Ascending aorta (tissue), 2 donors: ENCODE data around the gene MEF2A. TPM values are rescaled to one million over a fixed set of nuclear protein-coding genes. Genes with fewer than 3 reads are reported as not detected.

Source experiments
- DNase-seq, 2 donors: peaks; one replicate each; pipeline ENCODE4 v3.0.0-alpha.2; 2019; ENCODE audit warnings: low spot score in 2 of 2
- H3K27ac ChIP-seq, 2 donors: fragments of 200-600 bp; sonication (generic); one replicate each; pipeline ENCODE4 v1.5.1; 2016 to 2017; ENCODE audit warnings: mild to moderate bottlenecking in 1 of 2
- H3K27me3 ChIP-seq: fragments of 200-600 bp; sonication (generic); one replicate; pipeline ENCODE4 v1.5.1; 2017
- H3K36me3 ChIP-seq, 2 donors: fragments of 200-600 bp; sonication (generic); one replicate each; pipeline ENCODE4 v1.5.1; 2016
- H3K4me1 ChIP-seq, 2 donors: fragments of 200-600 bp; sonication (generic); one replicate each; pipeline ENCODE4 v1.5.1; 2016 to 2017; ENCODE audit warnings: mild to moderate bottlenecking in 1 of 2
- H3K4me3 ChIP-seq, 2 donors: fragments of 200-600 bp; sonication (generic); one replicate each; pipeline ENCODE4 v1.5.1; 2016 to 2017; ENCODE audit warnings: mild to moderate bottlenecking in 1 of 2
- H3K9me3 ChIP-seq, 2 donors: fragments of 200-600 bp; sonication (generic); one replicate each; pipeline ENCODE4 v1.5.1; 2016
- intact Hi-C: fragments of 100-400 bp; cut with DNase I; formaldehyde crosslinking; loops from one replicate; pipeline ENCODE4 v1.15.1; 2023
- total RNA-seq: library from RNA; depleted of rRNA; stranded (reverse); fragments of >200 nt; gene quantifications from one replicate; pipeline ENCODE4 v1.1.0, GENCODE V29; 2016
- TF ChIP-seq, protein P1 (sequence below), 3 experiments: fragments of 200-600 bp in 2 of 3; fragments of 450-650 bp in 1 of 3; sonication (generic) in 2 of 3; IDR thresholded peaks; one replicate each; pipeline ENCODE4 v1.5.1; 2016 to 2019; ENCODE audit warnings: antibody characterized with exemption in 3 of 3, mild to moderate bottlenecking in 1 of 3, moderate library complexity in 1 of 3

Gene MEF2A
- total RNA-seq, 1 donor from 2014 or later: 99.4 TPM

GRCh38 chr15:99682455-99682854 lies 116.7 kb downstream of the MEF2A start:
- DNase-seq: no peak
- peak overlapping the region; percentile 1 to 16 for H3K27ac ChIP-seq
- peaks cover 0 to 2% of the 10 kb centered on the region in 2 donors for H3K4me1 ChIP-seq
- peaks cover 15 to 16% of the 10 kb centered on the region in 2 donors for H3K36me3 ChIP-seq
- H3K9me3 ChIP-seq: peaks cover 0 to 7% of the 10 kb centered on the region in 2 donors
- intact Hi-C loops: no loop called here
- no peak overlapping the region for H3K4me3 ChIP-seq
- H3K27me3 ChIP-seq: no peaks in the 10 kb centered on the region
- TF ChIP-seq, protein P1, sequence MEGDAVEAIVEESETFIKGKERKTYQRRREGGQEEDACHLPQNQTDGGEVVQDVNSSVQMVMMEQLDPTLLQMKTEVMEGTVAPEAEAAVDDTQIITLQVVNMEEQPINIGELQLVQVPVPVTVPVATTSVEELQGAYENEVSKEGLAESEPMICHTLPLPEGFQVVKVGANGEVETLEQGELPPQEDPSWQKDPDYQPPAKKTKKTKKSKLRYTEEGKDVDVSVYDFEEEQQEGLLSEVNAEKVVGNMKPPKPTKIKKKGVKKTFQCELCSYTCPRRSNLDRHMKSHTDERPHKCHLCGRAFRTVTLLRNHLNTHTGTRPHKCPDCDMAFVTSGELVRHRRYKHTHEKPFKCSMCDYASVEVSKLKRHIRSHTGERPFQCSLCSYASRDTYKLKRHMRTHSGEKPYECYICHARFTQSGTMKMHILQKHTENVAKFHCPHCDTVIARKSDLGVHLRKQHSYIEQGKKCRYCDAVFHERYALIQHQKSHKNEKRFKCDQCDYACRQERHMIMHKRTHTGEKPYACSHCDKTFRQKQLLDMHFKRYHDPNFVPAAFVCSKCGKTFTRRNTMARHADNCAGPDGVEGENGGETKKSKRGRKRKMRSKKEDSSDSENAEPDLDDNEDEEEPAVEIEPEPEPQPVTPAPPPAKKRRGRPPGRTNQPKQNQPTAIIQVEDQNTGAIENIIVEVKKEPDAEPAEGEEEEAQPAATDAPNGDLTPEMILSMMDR (IDR thresholded peaks at IDR 0.05): no peak

DNA sequence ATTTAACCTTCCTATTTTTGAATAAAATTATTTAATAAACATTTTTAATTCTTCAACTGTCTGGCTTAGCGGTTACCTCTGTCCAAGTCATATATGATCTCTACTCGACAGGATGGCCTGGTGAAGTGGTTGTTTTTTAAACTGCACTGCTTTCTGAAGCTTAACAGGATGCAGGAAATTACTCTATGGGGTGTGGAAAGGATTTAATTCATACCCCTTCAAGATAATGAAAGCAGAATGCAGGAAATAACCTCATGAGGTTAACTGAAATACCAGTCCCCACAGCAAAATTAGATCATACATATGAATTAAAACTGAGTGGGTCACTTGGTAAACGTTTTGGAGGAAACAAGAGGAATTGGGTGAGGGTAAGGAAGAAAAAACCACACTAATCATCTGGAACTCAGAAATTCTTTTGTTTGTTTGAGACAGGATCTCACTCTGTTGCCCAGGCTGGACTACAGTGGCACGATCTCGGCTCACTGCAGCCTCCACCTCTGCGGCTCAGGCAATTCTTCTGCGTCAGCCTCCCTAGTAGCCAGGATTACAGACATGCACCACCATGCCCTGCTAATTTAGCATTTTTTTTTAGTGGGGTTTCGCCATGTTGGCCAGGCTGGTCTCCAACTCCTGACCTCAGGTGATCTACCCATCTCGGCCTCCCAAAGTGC lies 117.4 kb downstream of the MEF2A start:
- Histone ChIP-seq H3K36me3 (peaks cover 15 to 16% of the 10 kb centered on the region in 2 donors), H3K9me3 (peaks cover 0 to 7% of the 10 kb centered on the region in 2 donors), H3K27me3 (no peaks in the 10 kb centered on the region), H3K27ac (peak overlapping the region; percentile 1 to 16), H3K4me1 (no peaks in the 10 kb centered on the region), H3K4me3 (no peak overlapping the region)
- DNase-seq: no peak
- TF ChIP-seq, protein P1 (IDR thresholded peaks at IDR 0.05): no peak
- intact Hi-C loops: no loop called here

GRCh38 chr15:99686290-99686689 lies 120.5 kb downstream of the MEF2A start:
- TF ChIP-seq, protein P1 (IDR thresholded peaks at IDR 0.05): no peak
- Histone ChIP-seq H3K36me3 (peaks cover 15 to 20% of the 10 kb centered on the region in 2 donors), H3K27me3 (no peaks in the 10 kb centered on the region), H3K27ac (no peak overlapping the region), H3K4me3 (no peak overlapping the region), H3K4me1 (no peaks in the 10 kb centered on the region), H3K9me3 (peaks cover 0 to 7% of the 10 kb centered on the region in 2 donors)
- intact Hi-C loops: no loop called here
- no peak for DNase-seq

GRCh38 chr15:99692825-99693224 lies 127.0 kb downstream of the MEF2A start:
- no peak for DNase-seq
- H3K9me3 ChIP-seq: no peaks in the 10 kb centered on the region
- no peaks in the 10 kb centered on the region for H3K4me1 ChIP-seq
- intact Hi-C loops: no loop called here
- TF ChIP-seq, protein P1 (IDR thresholded peaks at IDR 0.05): no peak
- H3K4me3 ChIP-seq: no peak overlapping the region
- peaks cover 38 to 60% of the 10 kb centered on the region in 2 donors for H3K36me3 ChIP-seq
- H3K27ac ChIP-seq: no peak overlapping the region
- H3K27me3 ChIP-seq: no peaks in the 10 kb centered on the region

DNA sequence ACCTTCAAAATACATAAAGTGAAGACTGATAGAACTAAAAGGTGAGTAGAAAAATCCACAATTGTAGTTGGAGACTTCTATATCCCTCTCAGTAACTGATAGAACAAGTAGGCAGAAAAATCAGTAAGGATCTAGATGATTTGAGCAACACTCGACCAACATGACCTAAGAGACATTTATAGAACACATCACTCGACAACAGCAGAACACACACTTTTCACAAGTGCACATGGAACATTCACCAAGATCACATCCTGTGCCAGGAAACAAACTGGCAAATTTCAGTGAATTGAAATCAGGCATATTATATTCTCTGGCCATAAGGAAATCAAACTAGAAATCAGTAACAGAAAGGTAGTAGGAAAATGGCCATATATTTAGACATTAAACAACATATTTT lies 130.3 kb downstream of the MEF2A start:
- intact Hi-C loops: no loop called here
- TF ChIP-seq, protein P1 (IDR thresholded peaks at IDR 0.05): no peak

More for the DNA sequence above, 130.3 kb downstream of the MEF2A start:
- H3K27me3 ChIP-seq: no peaks in the 10 kb centered on the region
- H3K4me1 ChIP-seq: no peaks in the 10 kb centered on the region
- no peaks in the 10 kb centered on the region for H3K9me3 ChIP-seq
- H3K27ac ChIP-seq: no peak overlapping the region
- H3K4me3 ChIP-seq: no peak overlapping the region
- no peak for DNase-seq
- peaks cover 29 to 50% of the 10 kb centered on the region in 2 donors for H3K36me3 ChIP-seq
